Panc1 (cell line): ENCODE data around the gene HAT1. TPM values are rescaled to one million over a fixed set of nuclear protein-coding genes. Genes with fewer than 3 reads are reported as not detected.

ENCODE experiments used
- ATAC-seq: fragments of 200-7000 bp; cut with Tn5 transposase; 2 replicates; pipeline ENCODE4 v1.9.1; 2020; ENCODE audit warnings: mild to moderate bottlenecking, moderate library complexity
- Bru-seq: library from RNA; stranded (reverse); fragments of 400-500 nt; gene quantifications from one replicate; lab custom pipeline; 2021; lab: Mats Ljungman, UMichigan
- BruChase-seq, 2 experiments: library from RNA; stranded (reverse); fragments of 400-500 nt; gene quantifications; one replicate each; lab custom pipeline; 2021; lab: Mats Ljungman, UMichigan
- BruUV-seq: library from RNA; stranded (reverse); fragments of 400-500 nt; replicated peaks from 2 replicates; lab custom pipeline; 2021; lab: Mats Ljungman, UMichigan
- CTCF ChIA-PET: fragments of 300-600 bp; sonication (Branson Sonifier 250); formaldehyde crosslinking; loops from one replicate; lab custom pipeline; 2022; ENCODE audit warnings: antibody characterized with exemption; lab: Charles Lee
- POLR2A ChIA-PET: fragments of 300-600 bp; sonication (Branson Sonifier 250); formaldehyde crosslinking; loops from one replicate; lab custom pipeline; 2022; ENCODE audit warnings: antibody characterized with exemption; lab: Charles Lee
- DNase-seq: peaks from one replicate; pipeline ENCODE4 v3.0.0-alpha.2; 2010; ENCODE audit warnings: low read depth, low spot score
- H3K27ac ChIP-seq: 2 replicates; pipeline ENCODE4 v1.5.1; 2011; ENCODE audit warnings: mild to moderate bottlenecking, low read length, inconsistent platforms
- H3K27me3 ChIP-seq: fragments of 200-500 bp; sonication (Bioruptor generic); 2 replicates; pipeline ENCODE4 v1.6.0; 2014; ENCODE audit warnings: low read length, inconsistent platforms; ENCODE audit not compliant: control insufficient read depth, insufficient read depth
- H3K36me3 ChIP-seq: fragments of 200-500 bp; sonication (Bioruptor generic); 2 replicates; pipeline ENCODE4 v1.5.1; 2014; ENCODE audit warnings: inconsistent platforms, mild to moderate bottlenecking, low read length, moderate library complexity; ENCODE audit not compliant: control insufficient read depth, insufficient read depth
- H3K4me1 ChIP-seq: 2 replicates; pipeline ENCODE4 v1.5.1; 2011; ENCODE audit warnings: inconsistent platforms, mild to moderate bottlenecking, low read length, moderate library complexity; ENCODE audit not compliant: control insufficient read depth, insufficient read depth
- H3K4me3 ChIP-seq, 2 experiments: 2 replicates each; pipeline ENCODE4 v1.5.1; 2011 to 2012; ENCODE audit warnings: low read depth in 2 of 2, low read length in 2 of 2, mild to moderate bottlenecking in 2 of 2, inconsistent platforms in 1 of 2, moderate library complexity in 1 of 2
- H3K9me3 ChIP-seq: fragments of 200-500 bp; sonication (Bioruptor generic); 2 replicates; pipeline ENCODE4 v1.5.1; 2014; ENCODE audit warnings: low read depth, mild to moderate bottlenecking, inconsistent platforms, low read length, moderate library complexity; ENCODE audit not compliant: control insufficient read depth, insufficient read depth
- POLR2AphosphoS5 ChIP-seq: IDR thresholded peaks from 2 replicates; pipeline ENCODE4 v1.6.1; 2012; ENCODE audit warnings: mild to moderate bottlenecking, low read depth, low read length, moderate library complexity
- REST ChIP-seq, 2 experiments: IDR thresholded peaks; 2 replicates each; pipeline ENCODE4 v1.6.1; 2011 to 2012; ENCODE audit warnings: low read depth in 2 of 2, control low read depth in 1 of 2, low read length in 1 of 2, mild to moderate bottlenecking in 1 of 2, moderate library complexity in 1 of 2; ENCODE audit not compliant: insufficient read depth in 1 of 2
- SIN3A ChIP-seq: IDR thresholded peaks from 2 replicates; pipeline ENCODE4 v1.6.1; 2012; ENCODE audit warnings: low read depth, mild to moderate bottlenecking, low read length, moderate library complexity, borderline replicate concordance; ENCODE audit not compliant: insufficient read depth
- TCF7L2 ChIP-seq: IDR thresholded peaks from 2 replicates; pipeline ENCODE4 v1.6.1; 2011; ENCODE audit warnings: mild to moderate bottlenecking, low read depth, low read length, inconsistent platforms
- in situ Hi-C: cut with HindIII; loops from 2 replicates; pipeline ENCODE4 v1.10.0; 2016; ENCODE audit warnings: low sequenced_read_pairs, low pct_unique_long_range_greater_than_20kb
- intact Hi-C: fragments of 100-400 bp; cut with micrococcal nuclease; formaldehyde crosslinking; loops from one replicate; pipeline ENCODE4 v1.10.0; 2022; ENCODE audit not compliant: unreplicated experiment
- long read RNA-seq: library from polyadenylated mRNA; unstranded; transcript quantifications from one replicate; pipeline ENCODE4 v2.0.0, GENCODE V29; 2021; ENCODE audit not compliant: unreplicated experiment
- polyA plus RNA-seq: library from polyadenylated mRNA; unstranded; fragments of >200 nt; gene quantifications from one replicate; pipeline ENCODE4 v1.2.1, GENCODE V29; 2012; ENCODE audit warnings: missing spikeins; ENCODE audit not compliant: insufficient read length
- total RNA-seq: library from RNA; stranded (reverse); gene quantifications from one replicate; pipeline ENCODE4 v1.2.1, GENCODE V29; 2021; ENCODE audit not compliant: unreplicated experiment
- TF ChIP-seq, protein P1 (sequence below): fragments of 450-650 bp; IDR thresholded peaks from 2 replicates; pipeline ENCODE4 v1.5.1; 2017; ENCODE audit warnings: mild to moderate bottlenecking

HAT1 gene
- total RNA-seq: 74.7 TPM
- 31.1 TPM for polyA plus RNA-seq
- percentile 86 among the genes with signal in this experiment for Bru-seq, nascent RNA
- BruChase-seq, experiment 1, labeled RNA remaining after a 2-hour chase: percentile 78 among the genes with signal in this experiment
- percentile 87 among the genes with signal in this experiment for BruChase-seq, experiment 2, labeled RNA remaining after a 6-hour chase
- long read RNA-seq, transcript HAT1-201 (11 exons, 1,626 nt): major isoform, 143 of 184 reads
- long read RNA-seq, transcript HAT1-203 (10 exons, 1,567 nt): minor isoform, 6 of 184 reads
- long read RNA-seq, partial matches to known transcripts: 21 of 184 reads
- long read RNA-seq, other reads (novel, unspliced or antisense): 14 of 184 reads

DNA sequence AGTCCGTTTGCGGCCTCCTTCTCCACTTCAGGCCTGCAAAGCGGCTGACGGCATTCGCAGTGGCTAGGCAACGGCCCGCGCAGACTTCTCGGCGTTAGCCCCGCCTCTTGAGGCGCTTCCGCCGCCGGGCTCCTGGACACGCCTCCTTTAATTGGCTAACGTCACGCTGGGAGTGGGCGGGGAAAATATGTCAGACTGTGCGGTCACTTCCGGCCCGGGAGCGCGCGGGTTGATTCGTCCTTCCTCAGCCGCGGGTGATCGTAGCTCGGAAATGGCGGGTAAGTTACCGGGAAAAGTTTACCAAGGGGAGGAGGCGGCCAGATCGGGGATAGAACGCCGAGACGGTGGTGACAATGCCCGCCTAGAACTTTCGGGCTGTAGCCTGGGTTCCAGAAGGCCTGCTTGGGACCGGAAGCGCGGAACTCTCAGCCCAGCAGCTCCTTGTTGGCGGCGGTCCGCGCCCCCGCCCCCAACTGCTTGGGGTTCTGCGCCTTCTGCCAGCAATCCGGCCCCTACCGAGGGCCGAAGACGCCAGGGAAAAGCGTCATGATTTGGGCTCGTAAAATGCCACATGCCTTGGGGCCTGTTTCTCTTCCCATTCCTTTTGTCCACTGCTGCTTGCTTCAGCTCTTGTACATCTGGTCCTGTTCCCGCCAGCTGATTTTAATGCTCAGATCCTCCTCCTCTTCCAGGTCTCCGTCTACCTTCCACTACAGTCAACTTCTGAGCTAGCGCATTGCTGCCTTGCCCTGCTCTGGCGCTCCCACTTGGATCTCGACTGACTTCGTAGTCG lies at the start of gene HAT1:
Gene HAT1, plus strand, starts transcription at position 232 of the 793 bp plus-strand sequence. Its CDS starts 40 bp downstream, at position 272.
- H3K36me3 ChIP-seq: no peaks in the 10 kb centered on the region; the same call in 1 of the 2 replicates
- H3K27me3 ChIP-seq: no peaks in the 10 kb centered on the region
- H3K4me3 ChIP-seq: peak within 1 kb of the TSS; percentile 72 to 94
- H3K4me1 ChIP-seq: peaks cover 15% of the 10 kb centered on the region; the same call in 1 of the 2 replicates
- in situ Hi-C loops: no loop called here
- H3K27ac ChIP-seq: peak within 1 kb of the TSS; percentile 81
- CTCF ChIA-PET: no interaction called here
- POLR2A ChIA-PET: interaction anchor here (0.5 to 1.6 kb wide), 4 partner anchors 8 to 163 kb away, joined by 3 read pairs; partner anchors contain the start of gene DLX1
- TF ChIP-seq REST (IDR thresholded peaks at IDR 0.05; ENCODE audit: insufficient read depth in 1 of 2, low read depth in 2 of 2, low read length in 1 of 2) (no peak), POLR2AphosphoS5 (peak; percentile 71)
- peak; percentile 99 for ATAC-seq
- no peaks in the 10 kb centered on the region for H3K9me3 ChIP-seq
- intact Hi-C loops: loop anchor here (5.0 kb wide), 1 partner anchor 180 kb away; the partner anchor contains the start of gene DLX2
- BruUV-seq: TSS peak; percentile 90
- peak; percentile 93 for DNase-seq

GRCh38 chr2:171874517-171874916 lies 47.7 kb upstream of the HAT1 start:
- Histone ChIP-seq H3K4me3 (no peak overlapping the region), H3K4me1 (peaks cover 5% of the 10 kb centered on the region; the same call in 1 of the 2 replicates), H3K27me3 (no peaks in the 10 kb centered on the region), H3K36me3 (no peaks in the 10 kb centered on the region; the same call in 1 of the 2 replicates), H3K27ac (no peak overlapping the region), H3K9me3 (no peaks in the 10 kb centered on the region)
- CTCF ChIA-PET: no interaction called here
- TF ChIP-seq SIN3A (no peak), TCF7L2 (no peak), REST (IDR thresholded peaks at IDR 0.05; ENCODE audit: insufficient read depth in 1 of 2, low read depth in 2 of 2, low read length in 1 of 2) (no peak), POLR2AphosphoS5 (no peak)
- TF ChIP-seq, protein P1, sequence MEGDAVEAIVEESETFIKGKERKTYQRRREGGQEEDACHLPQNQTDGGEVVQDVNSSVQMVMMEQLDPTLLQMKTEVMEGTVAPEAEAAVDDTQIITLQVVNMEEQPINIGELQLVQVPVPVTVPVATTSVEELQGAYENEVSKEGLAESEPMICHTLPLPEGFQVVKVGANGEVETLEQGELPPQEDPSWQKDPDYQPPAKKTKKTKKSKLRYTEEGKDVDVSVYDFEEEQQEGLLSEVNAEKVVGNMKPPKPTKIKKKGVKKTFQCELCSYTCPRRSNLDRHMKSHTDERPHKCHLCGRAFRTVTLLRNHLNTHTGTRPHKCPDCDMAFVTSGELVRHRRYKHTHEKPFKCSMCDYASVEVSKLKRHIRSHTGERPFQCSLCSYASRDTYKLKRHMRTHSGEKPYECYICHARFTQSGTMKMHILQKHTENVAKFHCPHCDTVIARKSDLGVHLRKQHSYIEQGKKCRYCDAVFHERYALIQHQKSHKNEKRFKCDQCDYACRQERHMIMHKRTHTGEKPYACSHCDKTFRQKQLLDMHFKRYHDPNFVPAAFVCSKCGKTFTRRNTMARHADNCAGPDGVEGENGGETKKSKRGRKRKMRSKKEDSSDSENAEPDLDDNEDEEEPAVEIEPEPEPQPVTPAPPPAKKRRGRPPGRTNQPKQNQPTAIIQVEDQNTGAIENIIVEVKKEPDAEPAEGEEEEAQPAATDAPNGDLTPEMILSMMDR: no peak
- POLR2A ChIA-PET: no interaction called here
- DNase-seq: no peak
- in situ Hi-C loops (no loop called here), intact Hi-C loops (no loop called here)
- no TSS peak for BruUV-seq
- no peak for ATAC-seq
